Measurements from ENCODE around the gene ATE1. TPM values are rescaled to one million over a fixed set of nuclear protein-coding genes. Genes with fewer than 3 reads are reported as not detected.

Gene ATE1
- polyA plus RNA-seq, 1 donor, result 23.4 TPM

GRCh38 chr10:121851786-121852185, 76.0 kb downstream of the ATE1 start:
- Histone ChIP-seq H3K9me3 (ENCODE audit: control insufficient read depth, low read depth, low read length) (no peaks in the 10 kb centered on the region), H3K4me1 (ENCODE audit: control insufficient read depth, insufficient read depth, low read length) (no peaks in the 10 kb centered on the region), H3K4me3 (ENCODE audit: low read length) (no peak overlapping the region), H3K27me3 (ENCODE audit: control insufficient read depth, insufficient read depth, low read length) (no peaks in the 10 kb centered on the region), H3K36me3 (ENCODE audit: control insufficient read depth, insufficient read depth, low read length) (peaks cover 17% of the 10 kb centered on the region), H3K27ac (ENCODE audit: low read length) (no peak overlapping the region)
- DNase-seq, result no peak
- WGBS (ENCODE audit: insufficient coverage, low lambda C conversion rate), result no CpG with 5 or more reads among the region's 1 CpG

GRCh38 chr10:121848082-121848481, 79.7 kb downstream of the ATE1 start:
- WGBS (ENCODE audit: insufficient coverage, low lambda C conversion rate), result 100% methylated on average over 2 of the region's 8 CpGs
- H3K9me3 ChIP-seq (ENCODE audit: control insufficient read depth, low read depth, low read length), result peaks cover 3% of the 10 kb centered on the region
- peaks cover 25% of the 10 kb centered on the region for H3K36me3 ChIP-seq (ENCODE audit: control insufficient read depth, insufficient read depth, low read length)
- H3K27me3 ChIP-seq (ENCODE audit: control insufficient read depth, insufficient read depth, low read length), result no peaks in the 10 kb centered on the region
- H3K4me3 ChIP-seq (ENCODE audit: low read length), result no peak overlapping the region
- no peak for DNase-seq
- H3K4me1 ChIP-seq (ENCODE audit: control insufficient read depth, insufficient read depth, low read length), result no peaks in the 10 kb centered on the region
- no peak overlapping the region for H3K27ac ChIP-seq (ENCODE audit: low read length)

- H3K27ac ChIP-seq (ENCODE audit: low read length), result no peak overlapping the region
- H3K36me3 ChIP-seq (ENCODE audit: control insufficient read depth, insufficient read depth, low read length), result peaks cover 25% of the 10 kb centered on the region
- WGBS (ENCODE audit: insufficient coverage, low lambda C conversion rate), result no CpG with 5 or more reads among the region's 2 CpGs
These were observed 81.3 kb downstream of the ATE1 start for GRCh38 chr10:121846555-121846954.

GRCh38 chr10:121845044-121845784, 82.6 kb downstream of the ATE1 start:
- Histone ChIP-seq H3K9me3 (ENCODE audit: control insufficient read depth, low read depth, low read length) (peaks cover 3% of the 10 kb centered on the region), H3K27ac (ENCODE audit: low read length) (no peak overlapping the region), H3K4me1 (ENCODE audit: control insufficient read depth, insufficient read depth, low read length) (no peaks in the 10 kb centered on the region), H3K36me3 (ENCODE audit: control insufficient read depth, insufficient read depth, low read length) (peaks cover 20% of the 10 kb centered on the region), H3K4me3 (ENCODE audit: low read length) (no peak overlapping the region), H3K27me3 (ENCODE audit: control insufficient read depth, insufficient read depth, low read length) (no peaks in the 10 kb centered on the region)
- no peak for DNase-seq
- no CpG with 5 or more reads among the region's 3 CpGs for WGBS (ENCODE audit: insufficient coverage, low lambda C conversion rate)

More at GRCh38 chr10:121846555-121846954, 81.3 kb downstream of the ATE1 start:
- H3K4me3 ChIP-seq (ENCODE audit: low read length), result no peak overlapping the region
- H3K4me1 ChIP-seq (ENCODE audit: control insufficient read depth, insufficient read depth, low read length), result no peaks in the 10 kb centered on the region
- DNase-seq, result no peak
- H3K9me3 ChIP-seq (ENCODE audit: control insufficient read depth, low read depth, low read length), result peaks cover 3% of the 10 kb centered on the region
- H3K27me3 ChIP-seq (ENCODE audit: control insufficient read depth, insufficient read depth, low read length), result no peaks in the 10 kb centered on the region

- H3K36me3 ChIP-seq (ENCODE audit: control insufficient read depth, insufficient read depth, low read length), result peaks cover 20% of the 10 kb centered on the region
- no peaks in the 10 kb centered on the region for H3K4me1 ChIP-seq (ENCODE audit: control insufficient read depth, insufficient read depth, low read length)
- WGBS (ENCODE audit: insufficient coverage, low lambda C conversion rate), result no CpG with 5 or more reads among the region's 3 CpGs
- no peak overlapping the region for H3K27ac ChIP-seq (ENCODE audit: low read length)
- H3K27me3 ChIP-seq (ENCODE audit: control insufficient read depth, insufficient read depth, low read length), result no peaks in the 10 kb centered on the region
- H3K4me3 ChIP-seq (ENCODE audit: low read length), result no peak overlapping the region
- DNase-seq, result no peak
- H3K9me3 ChIP-seq (ENCODE audit: control insufficient read depth, low read depth, low read length), result peaks cover 3% of the 10 kb centered on the region
These were observed 83.3 kb downstream of the ATE1 start for GRCh38 chr10:121844537-121844936.

GRCh38 chr10:121843379-121843778, 84.5 kb downstream of the ATE1 start:
- H3K27ac ChIP-seq (ENCODE audit: low read length), result no peak overlapping the region
- H3K4me1 ChIP-seq (ENCODE audit: control insufficient read depth, insufficient read depth, low read length), result no peaks in the 10 kb centered on the region
- 50% methylated on average over 1 of the region's 2 CpGs for WGBS (ENCODE audit: insufficient coverage, low lambda C conversion rate)
- H3K36me3 ChIP-seq (ENCODE audit: control insufficient read depth, insufficient read depth, low read length), result peaks cover 17% of the 10 kb centered on the region
- H3K4me3 ChIP-seq (ENCODE audit: low read length), result no peak overlapping the region
- no peaks in the 10 kb centered on the region for H3K27me3 ChIP-seq (ENCODE audit: control insufficient read depth, insufficient read depth, low read length)
- peaks cover 3% of the 10 kb centered on the region for H3K9me3 ChIP-seq (ENCODE audit: control insufficient read depth, low read depth, low read length)
- no peak for DNase-seq

GRCh38 chr10:121841862-121842261, 86.0 kb downstream of the ATE1 start:
- Histone ChIP-seq H3K27ac (ENCODE audit: low read length) (no peak overlapping the region), H3K4me3 (ENCODE audit: low read length) (no peak overlapping the region)

GRCh38 chr10:121838931-121839330, 88.9 kb downstream of the ATE1 start:
- H3K36me3 ChIP-seq (ENCODE audit: control insufficient read depth, insufficient read depth, low read length), result peaks cover 13% of the 10 kb centered on the region
- no peak overlapping the region for H3K27ac ChIP-seq (ENCODE audit: low read length)
- H3K9me3 ChIP-seq (ENCODE audit: control insufficient read depth, low read depth, low read length), result no peaks in the 10 kb centered on the region
- H3K4me3 ChIP-seq (ENCODE audit: low read length), result no peak overlapping the region
- no peaks in the 10 kb centered on the region for H3K4me1 ChIP-seq (ENCODE audit: control insufficient read depth, insufficient read depth, low read length)
- WGBS (ENCODE audit: insufficient coverage, low lambda C conversion rate), result no CpG with 5 or more reads among the region's 4 CpGs
- no peak for DNase-seq
- no peaks in the 10 kb centered on the region for H3K27me3 ChIP-seq (ENCODE audit: control insufficient read depth, insufficient read depth, low read length)

More at GRCh38 chr10:121841862-121842261, 86.0 kb downstream of the ATE1 start:
- no peaks in the 10 kb centered on the region for H3K27me3 ChIP-seq (ENCODE audit: control insufficient read depth, insufficient read depth, low read length)
- peaks cover 3% of the 10 kb centered on the region for H3K9me3 ChIP-seq (ENCODE audit: control insufficient read depth, low read depth, low read length)
- no peaks in the 10 kb centered on the region for H3K4me1 ChIP-seq (ENCODE audit: control insufficient read depth, insufficient read depth, low read length)
- DNase-seq, result no peak
- peaks cover 21% of the 10 kb centered on the region for H3K36me3 ChIP-seq (ENCODE audit: control insufficient read depth, insufficient read depth, low read length)

- Histone ChIP-seq H3K4me3 (ENCODE audit: low read length) (no peak overlapping the region), H3K27me3 (ENCODE audit: control insufficient read depth, insufficient read depth, low read length) (no peaks in the 10 kb centered on the region), H3K4me1 (ENCODE audit: control insufficient read depth, insufficient read depth, low read length) (no peaks in the 10 kb centered on the region), H3K36me3 (ENCODE audit: control insufficient read depth, insufficient read depth, low read length) (peaks cover 13% of the 10 kb centered on the region), H3K9me3 (ENCODE audit: control insufficient read depth, low read depth, low read length) (no peaks in the 10 kb centered on the region), H3K27ac (ENCODE audit: low read length) (no peak overlapping the region)
- 90% methylated on average over 2 of the region's 4 CpGs for WGBS (ENCODE audit: insufficient coverage, low lambda C conversion rate)
- DNase-seq, result no peak
These were observed 89.7 kb downstream of the ATE1 start for GRCh38 chr10:121838149-121838548.

GRCh38 chr10:121836171-121836570, 91.7 kb downstream of the ATE1 start:
- Histone ChIP-seq H3K9me3 (ENCODE audit: control insufficient read depth, low read depth, low read length) (no peaks in the 10 kb centered on the region), H3K27me3 (ENCODE audit: control insufficient read depth, insufficient read depth, low read length) (no peaks in the 10 kb centered on the region), H3K4me1 (ENCODE audit: control insufficient read depth, insufficient read depth, low read length) (no peaks in the 10 kb centered on the region), H3K27ac (ENCODE audit: low read length) (no peak overlapping the region), H3K36me3 (ENCODE audit: control insufficient read depth, insufficient read depth, low read length) (peaks cover 13% of the 10 kb centered on the region), H3K4me3 (ENCODE audit: low read length) (no peak overlapping the region)
- WGBS (ENCODE audit: insufficient coverage, low lambda C conversion rate), result 50% methylated on average over 1 of the region's 6 CpGs
- no peak for DNase-seq

- H3K4me1 ChIP-seq (ENCODE audit: control insufficient read depth, insufficient read depth, low read length), result no peaks in the 10 kb centered on the region
- no peak overlapping the region for H3K27ac ChIP-seq (ENCODE audit: low read length)
- no peak overlapping the region for H3K4me3 ChIP-seq (ENCODE audit: low read length)
- WGBS (ENCODE audit: insufficient coverage, low lambda C conversion rate), result 33% methylated on average over 1 of the region's 2 CpGs
- H3K36me3 ChIP-seq (ENCODE audit: control insufficient read depth, insufficient read depth, low read length), result peaks cover 13% of the 10 kb centered on the region
- no peak for DNase-seq
- no peaks in the 10 kb centered on the region for H3K9me3 ChIP-seq (ENCODE audit: control insufficient read depth, low read depth, low read length)
- H3K27me3 ChIP-seq (ENCODE audit: control insufficient read depth, insufficient read depth, low read length), result no peaks in the 10 kb centered on the region
These were observed 92.5 kb downstream of the ATE1 start for GRCh38 chr10:121835376-121835775.

Data from large intestine (tissue), 3 donors.